ENCODE measurements around the gene SLC38A5.

GRCh38 chrX:48467281-48467761 lies 2.7 kb downstream of the SLC38A5 start:
- TF ChIP-seq CTCF (IDR thresholded peaks at IDR 0.05; ENCODE audit: insufficient read depth, low read length, poor library complexity, severe bottlenecking) (no peak), EZH2phosphoT487 (conservative IDR thresholded peaks at IDR 0.05; ENCODE audit: low read length) (no peak)
